ENCODE data around the gene FOXP3. TPM values are rescaled to one million over a fixed set of nuclear protein-coding genes. Genes with fewer than 3 reads are reported as not detected.

FOXP3 gene
- total RNA-seq, 1 donor: not detected

GRCh38 chrX:49250066-49250465, 14.4 kb downstream of the FOXP3 start:
- H3K4me1 ChIP-seq (ENCODE audit: insufficient read depth, low read length): no peaks in the 10 kb centered on the region
- no peaks in the 10 kb centered on the region for H3K9me3 ChIP-seq (ENCODE audit: low read depth, low read length)
- H2AFZ ChIP-seq (ENCODE audit: low read length): no peak overlapping the region
- no peak overlapping the region for H3K4me3 ChIP-seq (ENCODE audit: insufficient read depth, low read length)
- no peaks in the 10 kb centered on the region for H3K79me2 ChIP-seq (ENCODE audit: insufficient read depth, low read length)
- no peak overlapping the region for H3K27ac ChIP-seq (ENCODE audit: low read depth, low read length)
- H3K27me3 ChIP-seq (ENCODE audit: insufficient read depth, low read length): no peaks in the 10 kb centered on the region
- no peak overlapping the region for H3K4me2 ChIP-seq (ENCODE audit: insufficient read depth, low read length)
- H3K36me3 ChIP-seq (ENCODE audit: insufficient read depth, low read length): no peaks in the 10 kb centered on the region
- no peak for TF ChIP-seq CTCF (IDR thresholded peaks at IDR 0.05; ENCODE audit: extremely low read depth, low read depth, low read length)
- no peaks in the 10 kb centered on the region for H4K20me1 ChIP-seq (ENCODE audit: insufficient read depth, low read length)
- peak; percentile 64 for DNase-seq (ENCODE audit: insufficient read length, low spot score, missing footprints)

GRCh38 chrX:49249616-49250015, 14.9 kb downstream of the FOXP3 start:
- Histone ChIP-seq H3K36me3 (ENCODE audit: insufficient read depth, low read length) (no peaks in the 10 kb centered on the region), H3K9me3 (ENCODE audit: low read depth, low read length) (no peaks in the 10 kb centered on the region), H3K4me3 (ENCODE audit: insufficient read depth, low read length) (no peak overlapping the region), H3K4me1 (ENCODE audit: insufficient read depth, low read length) (no peaks in the 10 kb centered on the region), H3K79me2 (ENCODE audit: insufficient read depth, low read length) (no peaks in the 10 kb centered on the region), H2AFZ (ENCODE audit: low read length) (no peak overlapping the region), H4K20me1 (ENCODE audit: insufficient read depth, low read length) (no peaks in the 10 kb centered on the region), H3K27ac (ENCODE audit: low read depth, low read length) (no peak overlapping the region), H3K4me2 (ENCODE audit: insufficient read depth, low read length) (no peak overlapping the region), H3K27me3 (ENCODE audit: insufficient read depth, low read length) (no peaks in the 10 kb centered on the region)
- no peak for TF ChIP-seq CTCF (IDR thresholded peaks at IDR 0.05; ENCODE audit: extremely low read depth, low read depth, low read length)
- peak; percentile 62 for DNase-seq (ENCODE audit: insufficient read length, low spot score, missing footprints)

- no peaks in the 10 kb centered on the region for H3K4me1 ChIP-seq (ENCODE audit: insufficient read depth, low read length)
- no peaks in the 10 kb centered on the region for H4K20me1 ChIP-seq (ENCODE audit: insufficient read depth, low read length)
- peak; percentile 22 for DNase-seq (ENCODE audit: insufficient read length, low spot score, missing footprints)
- H3K79me2 ChIP-seq (ENCODE audit: insufficient read depth, low read length): no peaks in the 10 kb centered on the region
- H3K4me2 ChIP-seq (ENCODE audit: insufficient read depth, low read length): no peak overlapping the region
- no peaks in the 10 kb centered on the region for H3K36me3 ChIP-seq (ENCODE audit: insufficient read depth, low read length)
- no peak overlapping the region for H3K27ac ChIP-seq (ENCODE audit: low read depth, low read length)
- no peaks in the 10 kb centered on the region for H3K9me3 ChIP-seq (ENCODE audit: low read depth, low read length)
- H3K4me3 ChIP-seq (ENCODE audit: insufficient read depth, low read length): no peak overlapping the region
- H2AFZ ChIP-seq (ENCODE audit: low read length): no peak overlapping the region
- no peaks in the 10 kb centered on the region for H3K27me3 ChIP-seq (ENCODE audit: insufficient read depth, low read length)
- no peak for TF ChIP-seq CTCF (IDR thresholded peaks at IDR 0.05; ENCODE audit: extremely low read depth, low read depth, low read length)
These were observed 15.4 kb downstream of the FOXP3 start for GRCh38 chrX:49249071-49249470.

- DNase-seq (ENCODE audit: insufficient read length, low spot score, missing footprints): peak; percentile 53
- Histone ChIP-seq H3K9me3 (ENCODE audit: low read depth, low read length) (no peaks in the 10 kb centered on the region), H3K27me3 (ENCODE audit: insufficient read depth, low read length) (no peaks in the 10 kb centered on the region), H2AFZ (ENCODE audit: low read length) (no peak overlapping the region), H3K36me3 (ENCODE audit: insufficient read depth, low read length) (peaks cover 3% of the 10 kb centered on the region), H4K20me1 (ENCODE audit: insufficient read depth, low read length) (no peaks in the 10 kb centered on the region), H3K4me2 (ENCODE audit: insufficient read depth, low read length) (no peak overlapping the region), H3K4me1 (ENCODE audit: insufficient read depth, low read length) (no peaks in the 10 kb centered on the region), H3K79me2 (ENCODE audit: insufficient read depth, low read length) (no peaks in the 10 kb centered on the region), H3K27ac (ENCODE audit: low read depth, low read length) (no peak overlapping the region), H3K4me3 (ENCODE audit: insufficient read depth, low read length) (no peak overlapping the region)
- TF ChIP-seq CTCF (IDR thresholded peaks at IDR 0.05; ENCODE audit: extremely low read depth, low read depth, low read length): no peak
These were observed 16.3 kb downstream of the FOXP3 start for GRCh38 chrX:49247916-49248811.

Data from osteoblast (primary cell).